ENCODE results near the gene PHKB.
A peak's percentile ranks its signal among the peaks of the same experiment; 100 is the strongest.

Gene PHKB

GRCh38 chr16:47492036-47492427 is 30.9 kb downstream of the PHKB start:
- ChIA-PET POLR2A (no interaction called here), CTCF (interaction anchor here (0.7 to 1.7 kb wide), 4 partner anchors 13 to 350 kb away, joined by 3 to 5 read pairs (median 4); partner anchors contain the start of gene NETO2)
- no peak for DNase-seq (ENCODE audit: extremely low spot score)
- no peak for TF ChIP-seq CTCF (IDR thresholded peaks at IDR 0.05; ENCODE audit: control extremely low read depth, extremely low read depth, low read depth, missing control alignments)

GRCh38 chr16:47492428-47493377 is 31.6 kb downstream of the PHKB start:
- CTCF ChIA-PET = interaction anchor here (0.7 to 2.0 kb wide), 7 partner anchors 13 to 350 kb away, joined by 3 to 7 read pairs (median 5); partner anchors contain the start of genes ITFG1, NETO2 and PHKB
- no peak for TF ChIP-seq CTCF (IDR thresholded peaks at IDR 0.05; ENCODE audit: control extremely low read depth, extremely low read depth, low read depth, missing control alignments)
- POLR2A ChIA-PET = no interaction called here
- peak; percentile 62 for DNase-seq (ENCODE audit: extremely low spot score)

- peak; percentile 31 for DNase-seq (ENCODE audit: extremely low spot score)
- CTCF ChIA-PET = interaction anchor here (0.8 to 2.0 kb wide), 8 partner anchors 13 to 351 kb away, joined by 3 to 8 read pairs (median 5); partner anchors contain the start of genes ITFG1, NETO2 and PHKB
- TF ChIP-seq CTCF (IDR thresholded peaks at IDR 0.05; ENCODE audit: control extremely low read depth, extremely low read depth, low read depth, missing control alignments) = no peak
- POLR2A ChIA-PET = no interaction called here
Measured at GRCh38 chr16:47493381-47494337, 32.5 kb downstream of the PHKB start.

GRCh38 chr16:47499080-47499699 is 38.1 kb downstream of the PHKB start:
- TF ChIP-seq CTCF (IDR thresholded peaks at IDR 0.05; ENCODE audit: control extremely low read depth, extremely low read depth, low read depth, missing control alignments) = no peak
- no peak for DNase-seq (ENCODE audit: extremely low spot score)
- ChIA-PET CTCF (interaction anchor here (1.2 kb wide), 1 partner anchor 11 kb away, joined by 3 read pairs; no protein-coding TSS in a partner anchor), POLR2A (no interaction called here)

- POLR2A ChIA-PET = no interaction called here
- CTCF ChIA-PET = no interaction called here
- TF ChIP-seq CTCF (IDR thresholded peaks at IDR 0.05; ENCODE audit: control extremely low read depth, extremely low read depth, low read depth, missing control alignments) = no peak
- DNase-seq (ENCODE audit: extremely low spot score) = no peak
Measured at GRCh38 chr16:47499700-47500264, 38.7 kb downstream of the PHKB start.

All from GM10248 (cell line).